PFSK-1 (cell line): ENCODE data around the gene TTC27.

Experiments
- FOXP2 ChIP-seq: optimal IDR thresholded peaks from 2 replicates; pipeline ENCODE3; 2011; ENCODE audit warnings: borderline replicate concordance, control low read depth, inconsistent platforms; ENCODE audit not compliant: insufficient read depth; ENCODE audit errors: extremely low read length, extremely low read depth
- POLR2AphosphoS5 ChIP-seq: IDR thresholded peaks from 2 replicates; pipeline ENCODE4 v1.6.1; 2012; ENCODE audit warnings: low read depth, mild to moderate bottlenecking, control low read depth, low read length, moderate library complexity
- REST ChIP-seq, 2 experiments: IDR thresholded peaks; 2 replicates each; pipeline versions ENCODE4 v1.6.1 to v1.8.0; 2011 to 2012; ENCODE audit warnings: low read depth in 2 of 2, low read length in 2 of 2, control low read depth in 1 of 2, inconsistent platforms in 1 of 2, mild to moderate bottlenecking in 1 of 2, moderate library complexity in 1 of 2; ENCODE audit not compliant: insufficient read depth in 1 of 2
- SIN3A ChIP-seq: IDR thresholded peaks from 2 replicates; pipeline ENCODE4 v1.6.1; 2012; ENCODE audit warnings: mild to moderate bottlenecking, low read length, moderate library complexity, borderline replicate concordance; ENCODE audit not compliant: insufficient read depth
- TAF1 ChIP-seq: IDR thresholded peaks from 2 replicates; pipeline ENCODE4 v1.6.1; 2012; ENCODE audit warnings: low read length, control low read depth, borderline replicate concordance; ENCODE audit not compliant: insufficient read depth

TTC27 gene

GRCh38 chr2:32825291-32825712 lies 197.5 kb downstream of the TTC27 start:
- TF ChIP-seq POLR2AphosphoS5 (no peak), REST (IDR thresholded peaks at IDR 0.05; ENCODE audit: insufficient read depth in 1 of 2, low read depth in 2 of 2, low read length in 2 of 2) (no peak), FOXP2 (no peak), TAF1 (no peak), SIN3A (no peak)

GRCh38 chr2:32830196-32830595 lies 202.3 kb downstream of the TTC27 start:
- TF ChIP-seq SIN3A (no peak), REST (IDR thresholded peaks at IDR 0.05; ENCODE audit: insufficient read depth in 1 of 2, low read depth in 2 of 2, low read length in 2 of 2) (no peak), POLR2AphosphoS5 (no peak), FOXP2 (no peak), TAF1 (no peak)

- TF ChIP-seq FOXP2 (no peak), TAF1 (no peak), SIN3A (no peak), REST (IDR thresholded peaks at IDR 0.05; ENCODE audit: insufficient read depth in 1 of 2, low read depth in 2 of 2, low read length in 2 of 2) (no peak), POLR2AphosphoS5 (no peak)
These were observed 205.0 kb downstream of the TTC27 start for GRCh38 chr2:32832821-32833220.

- TF ChIP-seq REST (IDR thresholded peaks at IDR 0.05; ENCODE audit: insufficient read depth in 1 of 2, low read depth in 2 of 2, low read length in 2 of 2), result no peak
- no peak for TF ChIP-seq SIN3A
- no peak for TF ChIP-seq POLR2AphosphoS5
- TF ChIP-seq TAF1, result no peak
- TF ChIP-seq FOXP2, result no peak
These were observed 205.9 kb downstream of the TTC27 start for GRCh38 chr2:32833709-32834108.

- no peak for TF ChIP-seq POLR2AphosphoS5
- no peak for TF ChIP-seq FOXP2
- no peak for TF ChIP-seq SIN3A
- no peak for TF ChIP-seq REST (IDR thresholded peaks at IDR 0.05; ENCODE audit: insufficient read depth in 1 of 2, low read depth in 2 of 2, low read length in 2 of 2)
- TF ChIP-seq TAF1, result no peak
These were observed 207.3 kb downstream of the TTC27 start for GRCh38 chr2:32835148-32835547.
